ENCODE results near the gene CLASRP.

Gene CLASRP

GRCh38 chr19:45010306-45010705 is 28.5 kb upstream of the CLASRP start:
- TF ChIP-seq CTCF (IDR thresholded peaks at IDR 0.05; ENCODE audit: extremely low read depth, missing control alignments), result no peak
- no peak for DNase-seq (ENCODE audit: low spot score)

DNA sequence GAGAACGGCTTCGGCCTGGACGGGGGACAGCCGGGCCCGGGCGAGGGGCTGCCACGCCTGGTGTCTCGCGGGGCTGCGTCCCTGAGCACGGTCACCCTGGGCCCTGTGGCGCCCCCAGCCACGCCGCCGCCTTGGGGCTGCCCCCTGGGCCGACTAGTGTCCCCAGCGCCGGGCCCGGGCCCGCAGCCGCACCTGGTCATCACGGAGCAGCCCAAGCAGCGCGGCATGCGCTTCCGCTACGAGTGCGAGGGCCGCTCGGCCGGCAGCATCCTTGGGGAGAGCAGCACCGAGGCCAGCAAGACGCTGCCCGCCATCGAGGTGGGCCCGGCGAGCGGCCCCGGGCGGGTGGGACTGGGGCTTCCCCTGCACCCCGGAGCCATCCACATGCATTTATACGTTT is 26.9 kb upstream of the CLASRP start:
- TF ChIP-seq CTCF (IDR thresholded peaks at IDR 0.05; ENCODE audit: extremely low read depth, missing control alignments), result no peak
- no peak for DNase-seq (ENCODE audit: low spot score)

- TF ChIP-seq CTCF (IDR thresholded peaks at IDR 0.05; ENCODE audit: extremely low read depth, missing control alignments), result peak; percentile 49
- peak; percentile 89 for DNase-seq (ENCODE audit: low spot score)
Measured at GRCh38 chr19:45016388-45017314, 22.2 kb upstream of the CLASRP start.

DNA sequence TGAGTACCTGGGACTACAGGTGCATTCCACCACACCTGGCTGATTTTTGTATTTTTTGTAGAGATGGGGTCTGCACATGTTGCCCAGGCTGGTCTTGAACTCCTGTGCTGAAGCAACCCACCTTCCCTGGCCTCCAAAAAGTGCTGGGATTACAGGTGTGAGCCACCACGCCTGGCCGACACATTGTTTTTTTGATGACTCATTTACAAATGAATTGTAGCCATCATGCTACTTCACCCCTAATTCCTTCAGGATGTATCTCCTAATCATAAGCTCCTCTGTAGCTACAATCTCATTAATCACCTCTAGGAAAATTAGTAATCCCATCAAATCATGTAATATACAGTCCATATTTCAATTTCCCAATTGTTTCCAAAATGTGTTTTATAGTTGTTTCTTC is 19.7 kb upstream of the CLASRP start:
- no peak for DNase-seq (ENCODE audit: low spot score)

DNA sequence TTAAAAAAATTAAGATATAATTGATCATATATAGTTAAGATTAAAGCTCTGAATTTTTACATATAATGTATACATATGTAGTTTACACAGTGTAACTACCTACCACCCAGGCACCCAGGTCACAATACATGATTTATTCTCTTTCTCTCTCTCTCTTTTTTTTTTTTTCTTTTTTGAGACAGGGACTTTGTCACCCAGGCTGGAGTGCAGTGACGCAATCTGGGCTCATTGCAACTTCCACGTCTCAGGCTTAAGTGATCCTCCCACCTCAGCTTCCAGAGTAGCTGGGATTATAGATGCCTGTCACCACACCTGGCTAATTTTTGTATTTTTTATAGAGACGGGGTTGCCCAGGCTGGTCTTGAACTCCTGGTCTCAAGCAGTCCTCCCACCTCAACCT is 18.8 kb upstream of the CLASRP start:
- no peak for TF ChIP-seq CTCF (IDR thresholded peaks at IDR 0.05; ENCODE audit: extremely low read depth, missing control alignments)
- DNase-seq (ENCODE audit: low spot score), result no peak

More for the DNA sequence above, 19.7 kb upstream of the CLASRP start:
- TF ChIP-seq CTCF (IDR thresholded peaks at IDR 0.05; ENCODE audit: extremely low read depth, missing control alignments), result no peak

DNA sequence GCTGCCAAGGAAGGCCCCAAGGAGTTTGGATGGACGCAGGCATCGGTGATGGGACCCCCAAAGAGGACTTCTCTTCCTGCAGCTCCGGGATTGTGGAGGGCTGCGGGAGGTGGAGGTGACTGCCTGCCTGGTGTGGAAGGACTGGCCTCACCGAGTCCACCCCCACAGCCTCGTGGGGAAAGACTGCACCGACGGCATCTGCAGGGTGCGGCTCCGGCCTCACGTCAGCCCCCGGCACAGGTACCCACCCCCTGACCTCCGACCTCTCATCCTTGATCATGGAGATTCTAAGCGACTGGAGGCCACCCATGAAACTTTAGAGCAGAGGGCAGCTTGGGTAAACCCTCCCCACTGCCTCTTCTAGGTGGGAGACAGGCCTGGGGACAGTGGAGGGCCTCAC is 16.9 kb upstream of the CLASRP start:
- no peak for TF ChIP-seq CTCF (IDR thresholded peaks at IDR 0.05; ENCODE audit: extremely low read depth, missing control alignments)
- DNase-seq (ENCODE audit: low spot score), result no peak

DNA sequence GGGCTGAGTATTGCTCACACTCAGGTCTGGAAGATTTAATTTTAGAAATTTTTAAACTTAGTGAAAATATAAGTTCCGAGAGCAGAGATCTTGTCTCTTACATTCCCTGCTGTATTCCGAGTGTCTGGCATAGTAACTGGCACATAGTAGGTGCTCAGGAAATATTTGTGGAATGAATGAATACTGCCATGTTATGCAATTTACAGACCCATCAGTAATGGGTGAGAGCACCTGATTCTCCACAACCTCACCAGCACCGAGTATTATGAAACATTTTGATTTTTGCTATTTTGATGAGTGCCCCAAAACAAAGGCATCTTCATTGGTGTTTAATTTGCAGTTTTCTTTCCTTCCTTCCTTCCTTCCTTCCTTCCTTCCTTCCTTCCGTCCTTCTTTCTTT is 15.8 kb upstream of the CLASRP start:
- no peak for TF ChIP-seq CTCF (IDR thresholded peaks at IDR 0.05; ENCODE audit: extremely low read depth, missing control alignments)
- no peak for DNase-seq (ENCODE audit: low spot score)
